GM12892 (cell line): ENCODE results near the gene CDH1.

ENCODE experiments used
- POLR2A ChIP-seq: IDR thresholded peaks from 2 replicates; pipeline ENCODE4 v1.6.1; 2011; ENCODE audit warnings: low read depth, low read length, control low read depth
- POLR2AphosphoS5 ChIP-seq: IDR thresholded peaks from 2 replicates; pipeline ENCODE4 v1.6.1; 2011; ENCODE audit warnings: low read depth, low read length, control low read depth

DNA sequence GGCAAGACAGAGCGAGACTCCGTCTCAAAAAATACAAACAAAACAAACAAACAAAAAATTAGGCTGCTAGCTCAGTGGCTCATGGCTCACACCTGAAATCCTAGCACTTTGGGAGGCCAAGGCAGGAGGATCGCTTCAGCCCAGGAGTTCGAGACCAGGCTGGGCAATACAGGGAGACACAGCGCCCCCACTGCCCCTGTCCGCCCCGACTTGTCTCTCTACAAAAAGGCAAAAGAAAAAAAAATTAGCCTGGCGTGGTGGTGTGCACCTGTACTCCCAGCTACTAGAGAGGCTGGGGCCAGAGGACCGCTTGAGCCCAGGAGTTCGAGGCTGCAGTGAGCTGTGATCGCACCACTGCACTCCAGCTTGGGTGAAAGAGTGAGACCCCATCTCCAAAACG lies 531 bp upstream of the CDH1 start:
- no peak for TF ChIP-seq POLR2A
- TF ChIP-seq POLR2AphosphoS5, result no peak
